ENCODE results near the gene MYEF2. TPM values are rescaled to one million over a fixed set of nuclear protein-coding genes. Genes with fewer than 3 reads are reported as not detected.
A peak's percentile ranks its signal among the peaks of the same experiment; 100 is the strongest.

MYEF2 gene
- polyA plus RNA-seq, 3 donors, result 0.37 TPM; not detected in 2

DNA sequence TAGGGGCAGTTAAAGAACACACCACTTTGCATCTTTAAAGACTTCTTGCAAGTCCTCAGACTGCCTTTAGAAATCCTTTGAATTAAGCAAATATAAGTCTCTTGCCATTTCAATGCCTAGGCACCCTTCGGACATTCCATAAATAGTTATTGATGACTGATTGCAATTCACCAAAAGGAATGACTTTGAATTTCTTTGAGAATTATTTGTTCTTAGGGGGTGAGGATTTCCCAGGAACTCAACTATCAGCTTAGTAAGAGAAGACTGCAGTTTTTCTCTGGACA is 495 bp upstream of the MYEF2 start:
- no peak overlapping the region for H3K27ac Mint-ChIP-seq
- H3K27me3 ChIP-seq (ENCODE audit: control insufficient read depth in 2 of 2, insufficient read depth in 2 of 2, low read length in 2 of 2), result peaks cover 29 to 30% of the 10 kb centered on the region in 2 donors
- H3K4me2 ChIP-seq (replicated peaks; ENCODE audit: extremely low read depth, low read length, poor library complexity, severe bottlenecking), result peak overlapping the region; percentile 76
- H4K20me1 ChIP-seq (ENCODE audit: insufficient read depth, low read length), result no peaks in the 10 kb centered on the region
- H3K36me3 ChIP-seq (replicated peaks in 1 of 2; ENCODE audit: control insufficient read depth in 1 of 2, insufficient read depth in 2 of 2, low read length in 2 of 2), result no peaks in the 10 kb centered on the region
- H3K27ac ChIP-seq (ENCODE audit: low read depth in 1 of 2, low read length in 2 of 2), result no peak overlapping the region
- intact Hi-C loops (cut with micrococcal nuclease), result no loop called here
- no peaks in the 10 kb centered on the region for H3K79me2 ChIP-seq (ENCODE audit: insufficient read depth, low read length)
- H3K4me3 Mint-ChIP-seq, result peak overlapping the region; percentile 27 to 59
- peaks cover 0 to 5% (median 0%) of the 10 kb centered on the region in 7 donors for H3K9me3 Mint-ChIP-seq
- H3K9me3 ChIP-seq (replicated peaks in 1 of 2; ENCODE audit: control insufficient read depth in 1 of 2, insufficient read depth in 1 of 2, low read length in 2 of 2), result peaks cover 0 to 6% of the 10 kb centered on the region in 2 donors
- H3K27me3 Mint-ChIP-seq (ENCODE audit: low read depth in 3 of 3), result peaks cover 23 to 35% (median 25%) of the 10 kb centered on the region in 3 donors
- TF ChIP-seq, protein P1, sequence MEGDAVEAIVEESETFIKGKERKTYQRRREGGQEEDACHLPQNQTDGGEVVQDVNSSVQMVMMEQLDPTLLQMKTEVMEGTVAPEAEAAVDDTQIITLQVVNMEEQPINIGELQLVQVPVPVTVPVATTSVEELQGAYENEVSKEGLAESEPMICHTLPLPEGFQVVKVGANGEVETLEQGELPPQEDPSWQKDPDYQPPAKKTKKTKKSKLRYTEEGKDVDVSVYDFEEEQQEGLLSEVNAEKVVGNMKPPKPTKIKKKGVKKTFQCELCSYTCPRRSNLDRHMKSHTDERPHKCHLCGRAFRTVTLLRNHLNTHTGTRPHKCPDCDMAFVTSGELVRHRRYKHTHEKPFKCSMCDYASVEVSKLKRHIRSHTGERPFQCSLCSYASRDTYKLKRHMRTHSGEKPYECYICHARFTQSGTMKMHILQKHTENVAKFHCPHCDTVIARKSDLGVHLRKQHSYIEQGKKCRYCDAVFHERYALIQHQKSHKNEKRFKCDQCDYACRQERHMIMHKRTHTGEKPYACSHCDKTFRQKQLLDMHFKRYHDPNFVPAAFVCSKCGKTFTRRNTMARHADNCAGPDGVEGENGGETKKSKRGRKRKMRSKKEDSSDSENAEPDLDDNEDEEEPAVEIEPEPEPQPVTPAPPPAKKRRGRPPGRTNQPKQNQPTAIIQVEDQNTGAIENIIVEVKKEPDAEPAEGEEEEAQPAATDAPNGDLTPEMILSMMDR (IDR thresholded peaks at IDR 0.05), result no peak
- DNase-seq, result no peak
- H3K4me1 Mint-ChIP-seq, result peaks cover 7% of the 10 kb centered on the region
- peaks cover 0 to 3% of the 10 kb centered on the region in 2 donors for H3K36me3 Mint-ChIP-seq
- H3K9ac ChIP-seq (ENCODE audit: insufficient read depth, low read length, poor library complexity, severe bottlenecking), result no peak overlapping the region
- H3K4me1 ChIP-seq (ENCODE audit: control insufficient read depth in 1 of 2, insufficient read depth in 2 of 2, low read length in 2 of 2), result peaks cover 4 to 13% of the 10 kb centered on the region in 2 donors
- no CpG with 5 or more reads among the region's 1 CpG for WGBS (ENCODE audit: insufficient coverage)
- H3K4me3 ChIP-seq (replicated peaks in 1 of 3; ENCODE audit: low read depth in 2 of 3, low read length in 3 of 3), result peak overlapping the region in 1 of 3 experiments; percentile 71
- H2AFZ ChIP-seq (ENCODE audit: insufficient read depth, low read depth, low read length, poor library complexity, severe bottlenecking), result peak overlapping the region; percentile 76

DNA sequence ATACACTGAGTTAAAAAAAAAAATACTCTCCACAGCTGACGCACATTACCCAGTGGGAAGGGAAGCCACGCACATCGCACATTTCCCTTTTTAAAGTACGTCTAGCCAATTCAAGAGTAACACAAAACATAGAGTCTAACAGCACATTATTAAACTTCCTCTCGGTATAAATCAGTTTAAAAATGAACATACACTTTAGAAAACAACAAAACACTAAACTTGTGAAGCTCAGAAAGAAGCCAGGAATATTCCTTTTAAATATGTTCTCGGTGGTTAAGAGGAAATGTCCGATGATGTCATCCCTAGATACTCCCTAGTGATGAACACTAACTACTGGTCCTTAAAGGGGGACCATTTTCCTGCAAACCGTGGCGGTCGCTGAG is 721 bp downstream of the MYEF2 start:
- DNase-seq, result peak in 1 of 3 donors; percentile 7
- Mint-ChIP-seq H3K4me1 (peaks cover 7% of the 10 kb centered on the region), H3K36me3 (peaks cover 0 to 3% of the 10 kb centered on the region in 2 donors), H3K27me3 (ENCODE audit: low read depth in 3 of 3) (peaks cover 23 to 35% (median 25%) of the 10 kb centered on the region in 3 donors), H3K9me3 (peaks cover 1 to 5% (median 3%) of the 10 kb centered on the region in 7 donors), H3K27ac (peak overlapping the region in 1 of 7 donors; percentile 26), H3K4me3 (peak overlapping the region; percentile 79 to 92)
- H3K9ac ChIP-seq (ENCODE audit: insufficient read depth, low read length, poor library complexity, severe bottlenecking), result peak overlapping the region; percentile 48
- peaks cover 0 to 6% of the 10 kb centered on the region in 2 donors for H3K9me3 ChIP-seq (replicated peaks in 1 of 2; ENCODE audit: control insufficient read depth in 1 of 2, insufficient read depth in 1 of 2, low read length in 2 of 2)
- H3K36me3 ChIP-seq (replicated peaks in 1 of 2; ENCODE audit: control insufficient read depth in 1 of 2, insufficient read depth in 2 of 2, low read length in 2 of 2), result no peaks in the 10 kb centered on the region
- H3K79me2 ChIP-seq (ENCODE audit: insufficient read depth, low read length), result no peaks in the 10 kb centered on the region
- intact Hi-C loops (cut with micrococcal nuclease), result no loop called here
- TF ChIP-seq, protein P1 (IDR thresholded peaks at IDR 0.05), result no peak
- H4K20me1 ChIP-seq (ENCODE audit: insufficient read depth, low read length), result no peaks in the 10 kb centered on the region
- peak overlapping the region; percentile 76 for H2AFZ ChIP-seq (ENCODE audit: insufficient read depth, low read depth, low read length, poor library complexity, severe bottlenecking)
- no peak overlapping the region for H3K27ac ChIP-seq (ENCODE audit: low read depth in 1 of 2, low read length in 2 of 2)
- peak overlapping the region in 2 of 3 experiments; percentile 42 to 71 for H3K4me3 ChIP-seq (replicated peaks in 1 of 3; ENCODE audit: low read depth in 2 of 3, low read length in 3 of 3)
- WGBS (ENCODE audit: insufficient coverage), result 0% methylated on average over 3 of the region's 10 CpGs
- peaks cover 29 to 30% of the 10 kb centered on the region in 2 donors for H3K27me3 ChIP-seq (ENCODE audit: control insufficient read depth in 2 of 2, insufficient read depth in 2 of 2, low read length in 2 of 2)
- peak overlapping the region; percentile 76 for H3K4me2 ChIP-seq (replicated peaks; ENCODE audit: extremely low read depth, low read length, poor library complexity, severe bottlenecking)
- H3K4me1 ChIP-seq (ENCODE audit: control insufficient read depth in 1 of 2, insufficient read depth in 2 of 2, low read length in 2 of 2), result peaks cover 4 to 13% of the 10 kb centered on the region in 2 donors
